ENCODE results near the gene LRRFIP2. TPM values are rescaled to one million over a fixed set of nuclear protein-coding genes. Genes with fewer than 3 reads are reported as not detected.

LRRFIP2 gene
- total RNA-seq, 2 donors from 2014 or later: 32.6 to 34.6 TPM

DNA sequence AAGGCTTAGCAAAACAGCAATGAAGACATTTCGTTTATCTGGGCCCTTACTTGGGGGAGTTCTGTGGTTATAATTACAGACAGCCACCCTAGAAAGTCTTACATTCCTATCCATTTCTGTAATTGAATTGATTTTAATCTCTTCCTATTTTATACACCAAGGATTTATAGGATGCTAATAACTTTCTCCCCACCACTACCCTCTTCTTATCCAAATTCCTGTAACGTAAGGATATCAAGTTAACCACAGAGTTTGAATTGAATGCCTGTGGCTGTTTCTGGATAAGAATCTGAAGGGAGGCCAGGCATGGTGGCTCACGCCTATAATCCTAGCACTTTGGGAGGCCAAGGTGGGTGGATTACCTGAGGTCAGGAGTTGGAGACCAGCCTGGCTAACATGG is 102.5 kb downstream of the LRRFIP2 start:
- Mint-ChIP-seq H3K9me3 (no peaks in the 10 kb centered on the region), H3K27ac (no peak overlapping the region), H3K27me3 (ENCODE audit: insufficient read depth) (no peaks in the 10 kb centered on the region), H3K4me1 (no peaks in the 10 kb centered on the region), H3K36me3 (ENCODE audit: low read depth) (peaks cover 30% of the 10 kb centered on the region), H3K4me3 (no peak overlapping the region)
- H3K4me3 ChIP-seq (ENCODE audit: low read length): no peak overlapping the region
- no peaks in the 10 kb centered on the region for H3K4me1 ChIP-seq (ENCODE audit: control insufficient read depth, insufficient read depth, low read length)
- no peaks in the 10 kb centered on the region for H3K9me3 ChIP-seq (ENCODE audit: control insufficient read depth, low read length)
- 83 to 95% methylated on average over 2 to 3 of the region's 3 CpGs for WGBS, 2 experiments (ENCODE audit: insufficient coverage in 1 of 2, insufficient read length in 1 of 2)
- no peak for TF ChIP-seq CTCF (conservative IDR thresholded peaks at IDR 0.05)
- DNase-seq: no peak
- H3K27ac ChIP-seq (ENCODE audit: low read depth, low read length): no peak overlapping the region
- H3K9ac ChIP-seq (ENCODE audit: extremely low read depth, low read length, poor library complexity, severe bottlenecking): no peak overlapping the region
- no peaks in the 10 kb centered on the region for H3K27me3 ChIP-seq (ENCODE audit: control insufficient read depth, insufficient read depth, low read length, poor library complexity, severe bottlenecking)
- peaks cover 36% of the 10 kb centered on the region for H3K36me3 ChIP-seq (ENCODE audit: control insufficient read depth, insufficient read depth, low read length)

DNA sequence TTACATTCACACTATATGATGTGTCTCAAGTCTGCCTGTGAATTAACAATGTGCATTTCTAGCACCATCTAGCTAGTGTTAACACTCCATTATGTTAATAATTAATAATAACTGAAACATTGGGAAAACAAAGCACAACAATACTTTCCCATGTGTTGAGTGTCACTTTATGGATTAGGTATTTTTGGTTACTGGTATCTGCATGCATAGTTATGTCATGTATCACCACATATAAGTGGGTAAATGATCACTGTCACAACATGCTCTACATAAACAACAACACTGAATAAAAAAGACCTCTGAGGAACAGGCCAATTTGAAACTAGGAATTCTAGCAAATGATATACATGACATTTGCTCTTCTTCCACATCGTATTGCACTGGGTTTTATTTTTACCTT is 106.4 kb downstream of the LRRFIP2 start:
- TF ChIP-seq CTCF (conservative IDR thresholded peaks at IDR 0.05): no peak
- H3K36me3 ChIP-seq (ENCODE audit: control insufficient read depth, insufficient read depth, low read length): peaks cover 49% of the 10 kb centered on the region
- peaks cover 2% of the 10 kb centered on the region for H3K4me1 Mint-ChIP-seq

DNA sequence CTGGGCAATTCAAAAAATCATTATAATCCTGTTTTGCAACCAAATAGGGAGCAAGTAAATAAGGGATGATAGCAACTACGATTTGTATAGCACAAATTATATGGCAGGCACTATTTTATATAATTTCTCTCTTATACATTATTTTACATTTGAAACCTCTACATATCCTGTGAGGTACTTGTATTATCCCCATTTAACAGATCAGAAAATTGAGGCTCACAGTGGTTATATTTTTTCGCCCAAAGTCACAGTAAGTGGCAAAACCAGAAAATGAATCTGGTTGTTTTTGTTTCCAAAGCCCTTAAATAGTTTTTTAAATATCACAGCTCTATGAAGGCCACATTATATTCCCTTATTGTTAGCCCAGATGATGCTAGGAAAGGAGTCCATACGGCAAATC is 106.8 kb downstream of the LRRFIP2 start:
- Histone ChIP-seq H3K9me3 (ENCODE audit: control insufficient read depth, low read length) (no peaks in the 10 kb centered on the region), H3K36me3 (ENCODE audit: control insufficient read depth, insufficient read depth, low read length) (peaks cover 49% of the 10 kb centered on the region), H3K4me1 (ENCODE audit: control insufficient read depth, insufficient read depth, low read length) (no peaks in the 10 kb centered on the region), H3K4me3 (ENCODE audit: low read length) (no peak overlapping the region), H3K27ac (ENCODE audit: low read depth, low read length) (no peak overlapping the region), H3K9ac (ENCODE audit: extremely low read depth, low read length, poor library complexity, severe bottlenecking) (no peak overlapping the region), H3K27me3 (ENCODE audit: control insufficient read depth, insufficient read depth, low read length, poor library complexity, severe bottlenecking) (no peaks in the 10 kb centered on the region)
- H3K27me3 Mint-ChIP-seq (ENCODE audit: insufficient read depth): no peaks in the 10 kb centered on the region
- H3K36me3 Mint-ChIP-seq (ENCODE audit: low read depth): peaks cover 26% of the 10 kb centered on the region
- no peaks in the 10 kb centered on the region for H3K9me3 Mint-ChIP-seq
- 94 to 98% methylated on average over 2 to 3 of the region's 3 CpGs for WGBS, 2 experiments (ENCODE audit: insufficient coverage in 1 of 2, insufficient read length in 1 of 2)
- peaks cover 2% of the 10 kb centered on the region for H3K4me1 Mint-ChIP-seq
- no peak for DNase-seq
- no peak for TF ChIP-seq CTCF (conservative IDR thresholded peaks at IDR 0.05)
- no peak overlapping the region for H3K27ac Mint-ChIP-seq
- H3K4me3 Mint-ChIP-seq: no peak overlapping the region

More for the DNA sequence above, 106.4 kb downstream of the LRRFIP2 start:
- no peak overlapping the region for H3K4me3 Mint-ChIP-seq
- H3K27me3 ChIP-seq (ENCODE audit: control insufficient read depth, insufficient read depth, low read length, poor library complexity, severe bottlenecking): no peaks in the 10 kb centered on the region
- no peaks in the 10 kb centered on the region for H3K27me3 Mint-ChIP-seq (ENCODE audit: insufficient read depth)
- H3K36me3 Mint-ChIP-seq (ENCODE audit: low read depth): peaks cover 24% of the 10 kb centered on the region
- H3K27ac Mint-ChIP-seq: no peak overlapping the region
- no peak overlapping the region for H3K4me3 ChIP-seq (ENCODE audit: low read length)
- no peaks in the 10 kb centered on the region for H3K9me3 Mint-ChIP-seq
- 89 to 97% methylated on average over 1 of the region's 1 CpG for WGBS, 2 experiments (ENCODE audit: insufficient coverage in 1 of 2, insufficient read length in 1 of 2)
- H3K9ac ChIP-seq (ENCODE audit: extremely low read depth, low read length, poor library complexity, severe bottlenecking): no peak overlapping the region
- DNase-seq: no peak
- H3K9me3 ChIP-seq (ENCODE audit: control insufficient read depth, low read length): no peaks in the 10 kb centered on the region
- no peaks in the 10 kb centered on the region for H3K4me1 ChIP-seq (ENCODE audit: control insufficient read depth, insufficient read depth, low read length)
- no peak overlapping the region for H3K27ac ChIP-seq (ENCODE audit: low read depth, low read length)

Data from endodermal cell (in vitro differentiated cells).